ENCODE data around the gene SULT1C2.
"Not testable (repeated sequence)": the region's sequence is repeated elsewhere in the genome, so short reads cannot be mapped to it uniquely, and the experiment has no call there.

Gene SULT1C2

DNA sequence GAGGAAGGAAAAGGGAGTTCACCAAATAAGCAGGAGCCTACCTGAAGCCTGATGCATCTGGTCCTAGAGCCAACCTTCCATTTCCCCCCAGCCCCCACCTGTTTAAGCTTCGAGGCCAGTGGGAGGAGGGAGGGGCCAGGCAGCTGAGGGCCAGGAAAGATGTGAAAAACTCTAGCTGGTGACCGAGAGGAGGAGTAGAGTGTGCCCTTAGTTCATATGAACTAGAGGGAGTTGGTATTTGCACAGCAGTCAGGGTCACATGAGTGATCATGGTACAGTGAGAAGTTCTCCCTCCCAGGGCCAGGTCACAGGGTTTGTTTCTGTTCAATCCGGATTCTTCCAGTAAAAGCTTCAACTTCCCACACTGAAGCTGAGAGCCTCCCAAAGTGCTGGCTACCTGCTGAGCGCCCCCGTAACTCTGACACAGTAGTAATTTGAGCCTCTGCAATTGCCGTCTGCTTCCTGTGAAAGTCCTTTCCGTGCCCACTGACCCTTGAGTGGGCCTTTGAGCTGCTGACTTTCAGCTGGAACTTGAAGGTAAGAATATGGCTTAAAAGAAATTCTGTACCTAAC, at the start of gene SULT1C2:
Gene SULT1C2 (plus strand): TSS at position 362 of the 573 bp plus-strand sequence. CDS start 4,773 bp downstream, outside the sequence.
- in situ Hi-C loops (cut with MboI; ENCODE audit: low sequenced_read_pairs): no loop called here

DNA sequence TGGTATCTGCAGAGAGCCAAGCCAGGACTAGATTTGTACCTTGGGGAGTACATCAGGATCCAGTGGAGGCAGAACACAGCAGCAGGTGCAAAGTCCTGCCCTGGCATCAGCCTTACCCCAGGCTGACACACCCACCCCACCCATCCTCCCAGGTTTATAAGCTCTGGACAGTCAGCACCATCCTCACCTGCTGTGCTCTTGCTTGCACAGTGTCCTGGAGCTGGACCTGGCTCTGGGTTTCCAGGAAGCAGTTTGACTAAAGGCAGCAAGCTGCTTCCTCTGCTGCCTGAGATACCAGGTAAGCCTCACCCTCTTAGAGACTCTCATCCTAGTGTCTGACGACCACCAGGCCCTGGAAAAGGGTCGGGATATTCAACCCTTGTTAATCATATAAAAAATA, 48.9 kb upstream of the SULT1C2 start, which contains the start of gene SULT1C3:
Gene SULT1C3 (plus strand): TSS at position 183 of the 400 bp plus-strand sequence. CDS start 7,227 bp downstream, outside the sequence.
- in situ Hi-C loops (cut with MboI; ENCODE audit: low sequenced_read_pairs): no loop called here

DNA sequence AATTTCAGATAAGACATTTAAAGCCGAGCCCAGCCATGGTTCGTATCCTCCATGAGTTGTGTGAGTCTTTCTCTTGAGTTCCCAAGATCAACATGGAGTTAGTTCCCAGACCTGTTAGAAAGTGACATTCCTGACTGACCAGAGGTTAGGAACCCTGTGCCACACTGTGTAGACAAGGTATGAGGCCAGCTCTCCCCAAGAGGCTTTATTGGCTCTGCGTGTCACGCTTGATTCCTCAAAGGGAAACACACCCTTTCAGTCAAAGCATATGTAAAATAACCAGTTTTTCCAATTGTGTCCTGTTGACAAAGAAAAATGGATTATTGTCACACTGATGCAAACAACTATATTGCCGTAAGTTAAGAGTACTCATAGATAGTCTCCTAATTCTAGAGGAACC, 47.7 kb upstream of the SULT1C2 start:
- in situ Hi-C loops (cut with MboI; ENCODE audit: low sequenced_read_pairs): no loop called here

DNA sequence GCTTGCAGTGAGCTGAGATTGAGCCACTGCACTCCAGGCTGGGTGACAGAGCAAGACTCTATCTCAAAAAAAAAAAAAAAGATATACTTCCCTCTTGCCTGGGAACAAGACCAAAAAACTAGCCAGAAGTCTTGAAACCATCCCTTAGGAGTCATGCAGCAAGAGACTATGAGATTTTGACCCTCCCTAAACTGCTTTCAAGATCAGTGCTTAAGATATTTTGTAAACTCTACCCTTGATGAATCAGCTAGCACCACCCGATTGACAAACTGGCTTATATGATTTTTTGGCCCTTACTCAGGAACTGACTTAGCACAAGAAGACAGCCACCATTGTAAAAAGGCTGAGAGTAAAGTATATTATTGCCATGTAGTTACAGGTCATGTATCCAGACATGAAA, 45.1 kb upstream of the SULT1C2 start:
- in situ Hi-C loops (cut with MboI; ENCODE audit: low sequenced_read_pairs): no loop called here

DNA sequence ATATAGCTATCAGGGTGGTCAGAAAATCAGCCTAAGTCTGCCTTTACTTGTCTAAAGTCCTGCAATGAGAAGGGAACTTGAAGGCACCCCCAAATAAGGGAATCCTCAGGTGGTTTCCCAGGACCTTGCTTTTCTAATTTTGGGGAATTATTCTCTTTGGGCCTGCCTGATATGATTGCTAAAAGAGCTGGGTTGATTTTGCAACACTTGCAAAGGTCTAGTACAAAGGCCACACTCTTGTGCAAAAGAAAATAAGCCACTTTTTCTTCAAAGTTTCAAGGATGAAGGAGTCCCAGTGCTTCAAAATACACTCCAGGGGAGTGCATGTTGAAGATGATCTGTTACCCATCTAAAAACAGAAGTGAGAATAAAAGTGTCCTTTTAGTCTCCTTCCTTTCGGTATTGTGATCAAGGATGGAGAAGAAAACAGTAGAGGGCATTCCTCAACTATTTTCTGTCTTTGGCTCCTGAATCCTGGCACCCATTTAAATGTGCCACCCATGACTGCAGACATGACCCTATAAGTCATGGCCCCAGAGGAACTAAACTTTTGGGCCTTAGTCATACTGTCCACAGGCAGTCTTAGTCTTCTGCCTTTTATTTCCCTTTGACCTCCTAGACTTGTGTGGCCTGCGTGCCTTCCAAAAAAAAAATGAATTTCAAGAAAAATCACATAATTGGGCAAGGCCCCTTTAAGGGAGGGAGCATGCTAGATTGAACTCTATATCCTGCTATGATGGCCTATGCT, 43.9 kb upstream of the SULT1C2 start:
- in situ Hi-C loops (cut with MboI; ENCODE audit: low sequenced_read_pairs): no loop called here

DNA sequence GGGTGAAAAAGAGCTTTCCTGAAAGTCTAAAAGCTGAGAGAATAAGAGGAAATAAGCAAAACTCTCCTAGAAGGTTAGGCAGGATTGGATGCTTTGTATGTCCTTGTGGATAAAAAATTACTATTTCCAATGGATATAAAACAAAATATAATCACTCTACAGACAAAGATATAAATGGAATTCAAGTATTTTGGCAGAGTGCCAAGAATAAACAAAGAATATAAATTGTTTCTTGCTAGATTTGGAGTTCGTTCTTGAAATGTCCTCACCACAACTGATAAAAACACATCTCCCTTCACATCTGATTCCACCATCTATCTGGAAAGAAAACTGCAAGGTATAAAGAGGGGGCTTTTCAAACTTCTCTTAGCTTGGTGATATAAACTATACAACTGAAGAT, 35.6 kb upstream of the SULT1C2 start:
- in situ Hi-C loops (cut with MboI; ENCODE audit: low sequenced_read_pairs): no loop called here

DNA sequence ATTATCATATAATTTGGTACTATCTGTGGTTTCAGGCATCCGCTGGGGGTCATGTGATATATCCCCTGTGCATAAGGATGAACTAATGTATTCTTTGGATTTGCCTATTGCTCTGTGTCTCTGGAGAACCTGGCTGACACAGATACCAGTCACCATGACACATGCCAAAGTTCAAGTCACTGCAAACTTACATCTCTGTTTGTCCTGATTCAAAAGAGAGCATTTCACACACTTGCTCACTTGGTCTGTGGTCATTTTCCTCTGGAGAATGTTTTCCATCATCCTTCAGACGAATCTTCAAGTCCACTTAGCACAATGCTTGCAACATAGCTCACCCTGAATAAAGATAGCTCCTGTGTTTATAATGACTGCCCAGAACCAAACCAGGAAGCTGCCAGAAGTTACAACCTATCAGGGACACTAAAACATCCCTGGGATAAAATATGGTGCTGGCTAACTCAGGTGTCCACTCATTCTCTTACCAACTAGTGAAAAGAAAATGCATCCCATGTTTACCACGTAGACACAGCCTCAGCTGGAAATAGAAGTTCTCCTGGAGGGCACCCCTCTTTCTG, 30.9 kb upstream of the SULT1C2 start:
- in situ Hi-C loops (cut with MboI; ENCODE audit: low sequenced_read_pairs): no loop called here

DNA sequence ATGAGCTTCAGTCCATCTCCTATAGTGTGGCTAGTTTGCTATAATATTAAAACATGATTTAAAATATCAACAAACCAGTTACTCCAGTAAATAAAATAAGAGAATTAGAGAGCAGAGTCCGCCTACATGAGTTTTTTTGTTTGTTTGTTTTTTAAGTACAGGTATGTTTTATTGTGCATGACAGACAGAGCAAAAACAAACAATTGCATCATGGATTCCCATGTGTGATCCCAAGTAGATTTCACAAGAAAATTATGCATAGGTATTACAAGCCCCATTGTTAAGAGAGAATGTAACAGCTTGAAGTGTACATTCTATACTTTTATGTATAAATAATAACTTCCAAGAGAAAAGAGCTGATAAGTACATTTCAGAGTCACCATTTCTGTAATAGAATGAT, 27.9 kb upstream of the SULT1C2 start:
- in situ Hi-C loops (cut with MboI; ENCODE audit: low sequenced_read_pairs): no loop called here

DNA sequence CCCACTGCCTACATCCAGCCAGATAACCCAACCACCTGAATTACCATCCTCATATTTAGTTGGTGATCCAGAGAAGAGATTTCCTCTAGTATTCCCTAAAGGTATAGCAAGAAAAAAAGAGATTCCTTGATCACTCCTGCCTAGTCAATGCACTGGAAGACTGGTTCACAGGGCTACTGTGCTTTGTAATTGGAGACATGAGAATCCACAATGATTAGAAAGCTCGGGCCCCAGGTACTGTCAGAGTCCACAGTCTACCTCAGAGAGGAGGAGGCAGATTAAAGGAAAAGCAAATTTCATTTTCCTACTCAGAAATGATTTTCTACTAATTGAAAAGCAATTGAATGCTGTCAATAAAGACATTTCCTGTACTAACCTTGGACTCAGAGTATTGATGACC, 26.7 kb upstream of the SULT1C2 start:
- in situ Hi-C loops (cut with MboI; ENCODE audit: low sequenced_read_pairs): no loop called here

DNA sequence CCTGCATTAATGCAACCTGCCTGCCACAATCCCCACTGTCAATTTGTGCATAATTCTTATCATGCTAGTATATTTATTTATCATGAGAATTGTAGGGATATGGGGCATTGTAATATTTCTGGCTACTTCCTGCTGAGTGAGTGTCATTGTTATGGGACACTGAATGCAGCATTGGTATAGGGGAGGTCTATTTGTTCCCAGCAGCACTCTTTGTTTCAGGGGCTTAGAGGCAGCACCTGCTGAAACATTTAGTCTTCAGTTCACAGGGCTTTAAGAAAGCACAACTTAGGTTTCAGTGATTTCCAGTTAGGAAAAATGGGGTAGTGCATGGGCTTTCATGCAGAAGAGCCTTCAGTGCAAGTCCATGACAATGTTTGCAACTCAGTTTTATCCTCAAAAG, 25.3 kb upstream of the SULT1C2 start:
- in situ Hi-C loops (cut with MboI; ENCODE audit: low sequenced_read_pairs): no loop called here

DNA sequence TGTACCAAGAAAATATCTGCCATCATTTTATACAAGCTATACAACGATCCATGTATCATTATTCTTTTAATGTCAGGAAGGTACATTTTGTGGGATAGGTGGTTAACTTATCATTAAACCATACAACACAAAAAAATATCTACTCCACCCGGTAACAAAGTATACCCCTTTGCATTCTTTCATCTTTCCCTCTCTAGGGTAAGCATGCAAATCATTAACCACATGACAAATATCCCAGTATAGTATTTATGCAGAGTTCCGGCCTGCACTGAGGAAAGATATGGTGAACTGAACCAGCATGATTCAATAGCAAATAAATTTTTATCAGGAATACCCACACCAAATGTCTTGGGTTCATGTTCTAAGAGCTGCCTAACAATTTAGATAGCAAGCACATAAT, 22.5 kb upstream of the SULT1C2 start:
- in situ Hi-C loops (cut with MboI; ENCODE audit: low sequenced_read_pairs): no loop called here

DNA sequence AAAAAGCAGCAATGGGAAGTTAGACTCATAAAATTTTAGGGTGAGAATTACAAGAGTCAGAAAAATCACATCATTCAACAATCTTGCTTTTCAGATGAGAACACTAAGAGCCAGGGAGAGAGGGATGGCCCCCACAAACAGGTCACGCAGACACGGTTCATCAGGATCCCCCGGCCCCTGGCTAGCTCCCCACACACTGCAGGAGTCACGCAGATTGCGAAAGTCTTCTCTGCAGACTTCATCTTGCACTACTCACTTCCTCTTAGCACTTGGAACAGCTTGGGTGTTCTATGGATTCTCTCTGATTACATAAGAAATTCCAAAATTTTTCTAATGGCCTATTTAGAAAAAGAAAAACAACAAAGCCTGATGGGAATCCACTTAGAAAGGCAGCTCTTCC, 21.6 kb upstream of the SULT1C2 start:
- in situ Hi-C loops (cut with MboI; ENCODE audit: low sequenced_read_pairs): no loop called here

DNA sequence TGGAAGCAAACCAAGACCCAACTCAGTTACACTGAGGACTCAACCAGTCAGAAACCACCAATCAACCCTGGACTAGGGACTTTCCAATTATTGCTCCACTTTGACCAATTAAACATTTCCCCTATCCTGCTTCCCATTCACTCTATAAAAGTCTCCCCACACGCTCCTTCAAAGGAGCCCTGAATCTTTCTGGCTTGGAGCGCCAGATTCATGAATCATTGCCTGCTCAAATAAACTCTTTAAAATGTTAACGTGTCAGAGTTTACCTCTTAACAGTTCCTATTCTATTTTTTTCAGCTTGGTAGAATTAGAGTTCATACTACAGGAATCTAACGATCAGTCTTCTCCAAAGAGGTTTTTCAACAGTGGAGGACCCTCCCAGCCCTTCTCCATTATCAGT, 20.7 kb upstream of the SULT1C2 start:
- in situ Hi-C loops (cut with MboI; ENCODE audit: low sequenced_read_pairs): no loop called here

DNA sequence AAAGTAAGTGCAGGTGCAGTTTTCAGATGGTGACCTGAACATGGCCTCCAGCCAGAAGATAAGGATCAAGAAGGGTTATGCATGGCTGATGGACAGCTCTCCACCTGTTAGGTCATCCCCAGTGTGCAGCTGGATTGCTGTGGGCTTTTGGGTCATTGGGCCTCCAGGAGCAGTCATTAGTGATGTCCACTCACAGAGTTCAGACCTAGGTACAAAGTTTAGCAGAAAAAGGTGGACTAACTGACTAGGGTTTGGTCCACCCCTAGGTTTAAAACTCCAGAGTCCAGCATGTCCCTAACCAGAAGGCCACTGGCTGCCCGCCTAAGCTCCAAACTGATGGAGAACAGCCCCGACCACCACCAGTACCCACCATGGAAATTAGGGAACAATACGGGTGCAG, 18.3 kb upstream of the SULT1C2 start:
- in situ Hi-C loops (cut with MboI; ENCODE audit: low sequenced_read_pairs): no loop called here

DNA sequence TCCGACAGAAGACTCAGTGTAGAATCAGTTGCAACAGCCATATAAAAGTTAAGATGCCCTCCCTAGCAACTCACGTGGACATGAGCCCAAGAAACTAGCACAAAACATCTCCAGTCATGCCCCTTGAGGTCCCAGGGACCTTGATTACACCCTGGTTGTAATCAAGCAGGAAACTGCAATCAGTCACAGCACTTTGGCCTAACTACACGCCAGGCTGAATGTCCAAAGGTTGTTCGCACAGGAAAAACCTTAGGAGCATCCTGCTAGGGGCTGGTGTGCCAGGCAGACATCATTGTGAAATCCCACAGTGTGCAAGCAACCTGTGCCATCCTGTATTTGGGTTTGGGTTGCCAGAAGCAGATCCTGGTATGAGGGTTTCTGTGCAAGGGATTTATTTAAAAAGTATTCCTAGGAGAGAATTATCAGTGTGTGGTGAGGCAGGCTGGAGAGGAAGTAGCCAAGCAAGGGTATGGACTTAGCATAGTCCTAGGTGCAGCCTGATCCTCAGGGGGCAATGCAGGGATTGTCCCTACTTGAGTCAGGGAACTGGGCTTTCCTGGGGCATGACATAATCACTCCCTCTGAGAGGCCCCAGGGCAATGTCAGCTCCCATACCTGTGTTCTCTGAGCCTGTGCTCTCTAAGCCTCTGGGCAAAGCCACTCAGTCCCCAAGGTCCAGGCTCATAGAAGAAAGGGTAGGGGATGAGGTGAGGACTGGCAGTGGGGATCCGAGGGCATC, 17.8 kb upstream of the SULT1C2 start:
- in situ Hi-C loops (cut with MboI; ENCODE audit: low sequenced_read_pairs): no loop called here

DNA sequence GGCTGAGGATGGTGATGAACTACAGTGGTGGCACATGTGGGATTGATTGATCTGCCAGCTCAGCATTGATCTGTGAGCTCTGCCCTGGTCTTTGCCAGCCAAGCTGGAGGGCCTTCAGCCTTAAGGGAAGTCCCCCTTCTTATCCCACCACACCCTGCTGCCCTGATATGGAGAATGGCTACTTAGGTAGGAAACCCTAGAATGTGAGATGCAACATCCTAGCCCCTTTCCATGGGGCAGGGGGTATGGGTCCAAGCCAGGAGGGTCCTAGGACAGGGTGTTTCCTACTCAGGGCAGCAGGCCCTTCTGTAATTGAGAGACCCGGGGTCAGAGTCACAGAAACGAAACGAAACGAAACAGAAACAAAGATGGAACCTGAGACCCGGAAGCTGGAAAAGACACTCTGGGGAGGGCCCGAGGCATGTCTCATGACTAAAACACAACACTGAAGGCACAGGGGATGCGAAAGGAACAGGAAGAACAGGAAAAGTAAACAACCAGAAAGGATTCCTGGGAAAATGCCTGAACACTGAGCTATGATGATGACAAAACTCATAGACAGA, 16.9 kb upstream of the SULT1C2 start:
- in situ Hi-C loops (cut with MboI; ENCODE audit: low sequenced_read_pairs): no loop called here

DNA sequence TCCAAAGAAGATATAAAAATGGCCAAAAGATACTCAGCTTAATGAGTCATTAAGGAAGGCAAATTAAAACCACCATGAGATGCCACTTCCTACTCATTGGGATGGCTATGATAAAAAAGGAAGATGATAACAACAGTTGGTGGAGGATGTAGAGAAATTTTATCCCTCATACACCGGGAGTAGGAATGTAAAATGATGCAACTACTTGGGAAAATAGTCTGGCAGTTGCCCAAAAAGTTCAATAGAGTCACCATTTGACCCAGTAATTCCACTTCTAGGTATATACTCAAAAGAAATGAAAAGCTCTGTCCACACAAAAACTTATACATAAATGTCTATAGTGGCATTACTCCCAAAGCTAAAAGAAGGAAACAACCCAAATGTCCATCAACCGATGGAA, 10.1 kb upstream of the SULT1C2 start:
- in situ Hi-C loops (cut with MboI; ENCODE audit: low sequenced_read_pairs): no loop called here

DNA sequence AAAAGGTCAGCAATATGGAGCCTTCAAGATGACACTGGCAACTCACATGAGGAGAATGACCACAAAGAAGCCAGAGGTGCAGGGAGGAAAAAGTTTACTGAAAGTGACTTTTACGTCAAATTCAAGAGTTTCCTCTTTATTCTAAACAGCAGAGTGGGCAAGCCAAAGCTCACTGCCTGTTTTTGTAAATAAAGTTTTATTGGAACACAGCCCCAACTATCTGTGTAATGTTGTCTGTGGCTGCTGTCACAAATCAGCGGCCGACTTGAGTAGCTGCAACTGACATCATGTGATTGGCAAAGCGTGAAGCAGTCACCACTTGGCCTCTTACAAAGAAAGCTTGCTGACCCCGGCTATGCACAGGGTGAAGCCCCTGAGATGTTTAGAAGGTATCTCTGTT, 9.2 kb upstream of the SULT1C2 start:
- in situ Hi-C loops (cut with MboI; ENCODE audit: low sequenced_read_pairs): no loop called here

DNA sequence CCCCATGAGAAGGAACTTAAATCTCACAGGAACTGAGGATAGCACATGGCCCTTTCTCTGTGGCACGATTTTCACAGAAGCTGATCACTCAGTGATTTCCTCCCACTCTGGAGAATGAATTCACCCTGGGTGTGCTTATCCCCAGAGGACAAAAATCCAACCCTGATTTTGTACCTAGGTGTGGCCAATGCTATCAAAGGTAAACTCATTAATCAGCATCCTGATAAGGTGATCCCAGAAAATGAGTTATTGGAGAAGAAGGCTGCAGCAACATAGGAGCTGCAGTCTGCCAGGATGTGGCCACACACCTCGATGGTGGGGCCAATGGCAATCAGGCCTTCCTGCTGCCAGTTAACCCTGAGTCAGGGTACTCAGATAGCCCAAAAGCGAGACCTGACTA, 8.2 kb upstream of the SULT1C2 start:
- in situ Hi-C loops (cut with MboI; ENCODE audit: low sequenced_read_pairs): no loop called here

DNA sequence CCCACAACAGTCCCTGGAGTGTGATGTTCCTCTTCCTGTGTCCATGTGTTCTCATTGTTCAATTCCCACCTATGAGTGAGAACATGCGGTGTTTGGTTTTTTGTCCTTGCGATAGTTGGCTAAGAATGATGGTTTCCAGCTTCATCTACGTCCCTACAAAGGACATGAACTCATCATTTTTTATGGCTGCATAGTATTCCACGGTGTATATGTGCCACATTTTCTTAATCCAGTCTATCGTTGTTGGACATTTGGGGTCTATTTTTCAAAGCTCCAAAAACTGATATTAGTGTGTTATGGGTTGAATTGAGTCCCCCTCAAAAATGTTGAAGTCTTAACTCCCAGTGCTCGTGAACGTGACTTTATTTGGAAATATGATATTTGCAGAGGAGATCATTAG, 4.1 kb upstream of the SULT1C2 start:
- in situ Hi-C loops (cut with MboI; ENCODE audit: low sequenced_read_pairs): not testable (repeated sequence)

DNA sequence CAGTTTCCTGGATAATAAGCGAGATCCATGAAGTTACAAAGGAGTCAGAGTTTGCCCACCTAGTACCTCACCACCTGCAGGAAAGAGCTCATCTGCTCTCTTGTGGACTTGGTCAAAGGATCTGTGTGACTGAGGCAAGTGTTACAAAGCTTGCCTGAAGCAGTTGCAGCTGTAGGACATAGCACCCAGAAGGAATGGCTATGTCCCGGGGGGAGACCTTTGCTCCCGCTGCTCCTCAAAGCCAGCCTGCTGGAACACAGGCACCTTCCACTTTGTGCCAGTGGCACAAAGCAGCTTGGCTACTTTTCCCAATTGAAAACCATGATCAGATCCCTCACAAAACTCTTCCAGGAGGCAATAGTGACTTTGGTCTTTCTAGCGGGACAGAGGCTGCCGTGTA, 3.1 kb upstream of the SULT1C2 start:
- in situ Hi-C loops (cut with MboI; ENCODE audit: low sequenced_read_pairs): no loop called here

All from HL-60/S4 treated with phorbol 12-myristate 13-acetate at 8.2 ng/mL for 4 days and 3 days (cell line).